Stomach (tissue), 19 donors: ENCODE measurements around the gene NHLRC1. TPM values are rescaled to one million over a fixed set of nuclear protein-coding genes. Genes with fewer than 3 reads are reported as not detected.

ENCODE experiments used
- DNase-seq, 2 donors: peaks; one replicate each; pipeline versions ENCODE4 v3.0.0 to v3.0.0-alpha.2; 2013 to 2019
- H3K27ac ChIP-seq, 5 donors: fragments of 200-600 bp in 4 of 5; sonication (generic) in 4 of 5; one replicate each; pipeline ENCODE4 v1.5.1; 2013 to 2019; ENCODE audit warnings: mild to moderate bottlenecking in 1 of 5, moderate library complexity in 1 of 5
- H3K27me3 ChIP-seq, 3 donors: fragments of 200-600 bp; sonication (generic); one replicate each; pipeline ENCODE4 v1.5.1; 2017 to 2019; ENCODE audit warnings: mixed run types in 1 of 3
- H3K36me3 ChIP-seq, 4 donors: fragments of 200-600 bp; sonication (generic); 1 replicate in 3 of 4; 2 replicates in 1 of 4; pipeline ENCODE4 v1.5.1; 2016 to 2019
- H3K4me1 ChIP-seq, 4 donors: fragments of 200-600 bp; sonication (generic); one replicate each; pipeline ENCODE4 v1.5.1; 2016 to 2019
- H3K4me3 ChIP-seq, 4 donors: fragments of 200-600 bp; sonication (generic) in 3 of 4; one replicate each; pipeline ENCODE4 v1.5.1; 2016 to 2019; ENCODE audit warnings: mild to moderate bottlenecking in 1 of 4
- H3K9me3 ChIP-seq, 4 donors: fragments of 200-600 bp; sonication (generic); one replicate each; pipeline ENCODE4 v1.5.1; 2016 to 2019
- EP300 ChIP-seq: sonication (generic); formaldehyde crosslinking; IDR thresholded peaks from one replicate; pipeline ENCODE4 v1.6.1; 2017; ENCODE audit warnings: antibody characterized with exemption
- POLR2A ChIP-seq, 4 donors: fragments of 450-650 bp; IDR thresholded peaks; one replicate each; pipeline ENCODE4 v1.6.1; 2016; ENCODE audit warnings: antibody characterized with exemption in 4 of 4, control low read depth in 2 of 4, mild to moderate bottlenecking in 1 of 4, moderate library complexity in 1 of 4
- POLR2AphosphoS5 ChIP-seq, 3 donors: sonication (generic); formaldehyde crosslinking; IDR thresholded peaks; one replicate each; pipeline ENCODE4 v1.6.1; 2016; ENCODE audit warnings: antibody characterized with exemption in 3 of 3
- WGBS, 5 donors: extraction: QIAGEN DNeasy Blood & Tissue Kit in 3 of 5; methylation state at CpG; one replicate each; pipeline versions ENCODE4 v1.1.5 to v1.1.7; 2013 to 2018; 5-methylcytosine and 5-hydroxymethylcytosine counted together
- intact Hi-C: fragments of 100-400 bp; cut with DNase I; formaldehyde crosslinking; loops from one replicate; pipeline ENCODE4 v1.15.1; 2023; ENCODE audit warnings: low total_unique reads
- long read RNA-seq, 10 donors: transcript quantifications; one replicate each; lab custom pipeline, GENCODE V29; 2026
- polyA plus RNA-seq, 3 donors: library from polyadenylated mRNA; stranded (reverse); fragments of 200-250 nt; gene quantifications; one replicate each; pipeline ENCODE4 v1.2.3, GENCODE V29; 2013
- total RNA-seq, 5 donors: library from RNA; depleted of rRNA; stranded (reverse); fragments of >200 nt; gene quantifications; one replicate each; pipeline versions ENCODE4 v1.1.0 to v1.2.3, GENCODE V29; 2014 to 2016
- TF ChIP-seq, protein P1 (sequence below), 7 experiments: fragments of 450-650 bp in 4 of 7; fragments of 200-600 bp in 3 of 7; sonication (generic) in 3 of 7; IDR thresholded peaks; one replicate each; pipeline ENCODE4 v1.5.1; 2016 to 2019; ENCODE audit warnings: antibody characterized with exemption in 7 of 7, control low read depth in 2 of 7, mild to moderate bottlenecking in 1 of 7
- donor health status: healthy with polysubstance abuse.
- donor health status: Bipolar disorder and iron deficiency.
- donor health status: healthy.

NHLRC1 gene
- total RNA-seq (1 to 10 TPM in 2 of 5 donors, not detected in 3; 1.1 to 1.8 TPM), polyA plus RNA-seq (1 to 10 TPM in 1 of 3 donors, under 1 TPM in 2; 0.50 to 1.4 (median 0.76) TPM)
- long read RNA-seq, donor 1, result 0 reads
- long read RNA-seq, donor 2, partial matches to known transcripts, result 0 of 4 reads
- long read RNA-seq, donor 2, other reads (novel, unspliced or antisense), result 0 of 4 reads
- long read RNA-seq, donor 3, partial matches to known transcripts, result 0 of 2 reads
- long read RNA-seq, donor 3, other reads (novel, unspliced or antisense), result 0 of 2 reads
- long read RNA-seq, donor 4, result 0 reads
- long read RNA-seq, donor 5, partial matches to known transcripts, result 0 of 1 reads
- long read RNA-seq, donor 5, other reads (novel, unspliced or antisense), result 0 of 1 reads
- long read RNA-seq, donor 6, transcript NHLRC1-201 (1 exons, 2,248 nt), result major isoform, 8 of 8 reads
- long read RNA-seq, donor 6, partial matches to known transcripts, result 0 of 8 reads
- long read RNA-seq, donor 6, other reads (novel, unspliced or antisense), result 0 of 8 reads
- long read RNA-seq, donor 7, result 0 reads
- long read RNA-seq, donor 8, partial matches to known transcripts, result 0 of 3 reads
- long read RNA-seq, donor 8, other reads (novel, unspliced or antisense), result 0 of 3 reads
- long read RNA-seq, donor 9, partial matches to known transcripts, result 0 of 3 reads
- long read RNA-seq, donor 9, other reads (novel, unspliced or antisense), result 0 of 3 reads
- long read RNA-seq, donor 10, partial matches to known transcripts, result 0 of 1 reads
- long read RNA-seq, donor 10, other reads (novel, unspliced or antisense), result 0 of 1 reads

DNA sequence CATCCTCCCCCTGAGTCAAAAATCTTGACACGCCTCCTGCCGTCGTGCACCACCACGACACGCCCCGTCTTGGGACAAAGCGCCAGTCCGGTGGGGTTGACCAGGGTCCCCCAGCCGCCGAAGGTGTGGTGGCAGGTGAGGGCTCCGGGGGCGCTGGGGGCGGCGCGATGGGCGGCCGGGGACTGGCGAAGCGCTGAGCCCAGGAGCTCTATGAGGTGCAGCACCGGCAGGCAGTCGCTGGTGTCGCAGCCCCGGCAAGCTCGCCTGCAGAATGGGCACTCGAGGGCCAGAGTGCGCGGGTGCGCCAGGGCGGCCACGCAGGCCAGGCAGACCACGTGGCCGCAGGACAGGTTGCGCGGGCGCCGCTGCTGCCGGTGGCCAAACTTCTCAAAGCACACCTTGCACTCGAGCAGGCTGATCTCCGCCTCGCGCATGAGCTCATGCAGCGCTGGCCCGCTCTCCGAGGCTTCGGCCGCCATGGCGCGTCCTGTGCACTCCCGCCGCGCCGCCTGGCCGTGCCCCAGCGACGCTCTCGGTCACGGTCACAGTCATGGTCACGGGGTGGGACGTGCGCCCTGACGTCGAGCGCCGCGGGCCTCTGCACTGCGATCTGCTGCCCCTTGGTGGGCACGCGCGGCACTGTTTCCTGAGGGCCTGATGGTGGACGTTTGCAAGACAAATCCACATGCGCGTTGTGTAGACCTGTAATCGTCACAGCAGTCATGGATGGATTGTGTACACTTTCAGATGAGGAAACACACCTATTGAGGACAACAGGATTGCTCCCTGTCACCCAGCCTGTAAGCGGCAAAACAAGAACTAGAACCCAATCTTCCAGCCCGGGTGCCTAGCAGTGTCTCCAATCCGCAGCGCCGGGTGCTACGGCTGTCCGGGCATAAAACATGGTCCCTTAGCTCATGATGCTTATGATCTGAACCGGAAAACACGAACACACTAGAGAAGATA lies at the start of gene NHLRC1:
NHLRC1 (minus strand) TSS at position 550 of the 966 bp plus-strand sequence; CDS start at position 479, 71 bp downstream.
- Histone ChIP-seq H3K4me1 (peaks cover 4 to 16% (median 10%) of the 10 kb centered on the region in 4 donors), H3K27me3 (no peaks in the 10 kb centered on the region), H3K4me3 (peak within 1 kb of the TSS; percentile 44 to 63 (median 52)), H3K36me3 (no peaks in the 10 kb centered on the region), H3K27ac (peak within 1 kb of the TSS in 4 of 5 donors; percentile 20 to 76 (median 40)), H3K9me3 (no peaks in the 10 kb centered on the region)
- DNase-seq, result peak; percentile 91 to 97
- TF ChIP-seq, protein P1, sequence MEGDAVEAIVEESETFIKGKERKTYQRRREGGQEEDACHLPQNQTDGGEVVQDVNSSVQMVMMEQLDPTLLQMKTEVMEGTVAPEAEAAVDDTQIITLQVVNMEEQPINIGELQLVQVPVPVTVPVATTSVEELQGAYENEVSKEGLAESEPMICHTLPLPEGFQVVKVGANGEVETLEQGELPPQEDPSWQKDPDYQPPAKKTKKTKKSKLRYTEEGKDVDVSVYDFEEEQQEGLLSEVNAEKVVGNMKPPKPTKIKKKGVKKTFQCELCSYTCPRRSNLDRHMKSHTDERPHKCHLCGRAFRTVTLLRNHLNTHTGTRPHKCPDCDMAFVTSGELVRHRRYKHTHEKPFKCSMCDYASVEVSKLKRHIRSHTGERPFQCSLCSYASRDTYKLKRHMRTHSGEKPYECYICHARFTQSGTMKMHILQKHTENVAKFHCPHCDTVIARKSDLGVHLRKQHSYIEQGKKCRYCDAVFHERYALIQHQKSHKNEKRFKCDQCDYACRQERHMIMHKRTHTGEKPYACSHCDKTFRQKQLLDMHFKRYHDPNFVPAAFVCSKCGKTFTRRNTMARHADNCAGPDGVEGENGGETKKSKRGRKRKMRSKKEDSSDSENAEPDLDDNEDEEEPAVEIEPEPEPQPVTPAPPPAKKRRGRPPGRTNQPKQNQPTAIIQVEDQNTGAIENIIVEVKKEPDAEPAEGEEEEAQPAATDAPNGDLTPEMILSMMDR (IDR thresholded peaks at IDR 0.05), result peak in 6 of 7 experiments; percentile 34 to 95 (median 90)
- no peak for TF ChIP-seq EP300
- TF ChIP-seq POLR2AphosphoS5 (IDR thresholded peaks at IDR 0.05), result peak; percentile 81 to 95 (median 82)
- no peak for TF ChIP-seq POLR2A (IDR thresholded peaks at IDR 0.05)
- WGBS, 5 donors, result 16 to 46% (median 22%) methylated on average over 21 to 82 of the region's 82 CpGs
- intact Hi-C loops, result loop anchor here (10.0 kb wide), 1 partner anchor 298 kb away; no protein-coding TSS in a partner anchor

DNA sequence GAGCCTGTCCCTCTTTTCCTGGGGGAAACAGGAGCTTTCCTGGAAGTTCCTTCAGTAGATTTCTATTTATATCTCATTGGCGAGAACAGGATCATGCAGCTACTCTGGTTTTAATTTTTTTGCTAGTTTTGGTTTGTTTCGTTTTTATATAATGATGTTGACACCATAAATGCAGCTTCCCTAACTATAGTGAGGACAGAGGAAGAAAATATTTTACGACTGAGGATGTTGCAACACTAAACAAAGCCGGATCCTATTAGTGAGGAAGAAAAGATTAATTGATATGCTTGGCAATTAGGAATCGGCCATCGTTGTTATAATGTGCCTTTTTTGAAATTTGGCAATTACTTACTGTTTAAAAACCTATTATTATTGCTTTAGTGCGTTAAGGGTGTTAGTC lies 49.4 kb upstream of the NHLRC1 start:
- no peaks in the 10 kb centered on the region for H3K4me1 ChIP-seq
- intact Hi-C loops, result no loop called here
- 81 to 90% (median 87%) methylated on average over 7 of the region's 7 CpGs for WGBS, 5 donors

DNA sequence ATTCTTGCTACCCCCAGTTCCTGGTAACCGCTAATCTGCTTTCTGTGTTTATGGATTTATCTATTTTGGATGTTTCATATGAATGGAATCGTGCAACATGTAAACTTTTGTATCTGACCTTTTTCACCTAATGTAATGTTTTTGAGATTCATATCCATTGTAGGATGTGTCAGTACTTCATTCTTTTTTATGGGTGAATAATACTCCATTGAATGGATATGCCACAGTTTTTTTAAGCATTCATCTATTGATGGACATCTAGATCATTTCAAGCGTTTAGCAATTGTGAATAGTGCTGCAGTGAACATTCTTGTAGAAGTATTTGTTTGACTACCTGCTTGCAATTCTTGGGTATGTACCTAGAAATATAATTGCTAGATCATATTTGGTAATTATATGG lies 45.8 kb upstream of the NHLRC1 start:
- intact Hi-C loops, result no loop called here
- 97 to 98% (median 98%) methylated on average over 3 of the region's 3 CpGs for WGBS, 5 donors
- TF ChIP-seq EP300 (no peak), POLR2A (IDR thresholded peaks at IDR 0.05) (no peak), POLR2AphosphoS5 (IDR thresholded peaks at IDR 0.05) (no peak)
- TF ChIP-seq, protein P1 (IDR thresholded peaks at IDR 0.05), result no peak
- peaks cover 0 to 6% (median 0%) of the 10 kb centered on the region in 4 donors for H3K9me3 ChIP-seq
- H3K27me3 ChIP-seq, result no peaks in the 10 kb centered on the region
- no peaks in the 10 kb centered on the region for H3K4me1 ChIP-seq
- peaks cover 16 to 96% (median 91%) of the 10 kb centered on the region in 4 donors for H3K36me3 ChIP-seq
- no peak overlapping the region for H3K27ac ChIP-seq
- H3K4me3 ChIP-seq, result no peak overlapping the region
- DNase-seq, result no peak

More for the DNA sequence above, 49.4 kb upstream of the NHLRC1 start:
- peaks cover 0 to 6% (median 0%) of the 10 kb centered on the region in 4 donors for H3K9me3 ChIP-seq
- H3K27me3 ChIP-seq, result no peaks in the 10 kb centered on the region
- DNase-seq, result no peak
- no peak for TF ChIP-seq POLR2A (IDR thresholded peaks at IDR 0.05)
- no peak for TF ChIP-seq EP300
- TF ChIP-seq POLR2AphosphoS5 (IDR thresholded peaks at IDR 0.05), result no peak
- TF ChIP-seq, protein P1 (IDR thresholded peaks at IDR 0.05), result no peak
- peak overlapping the region in 1 of 5 donors; percentile 39 for H3K27ac ChIP-seq
- no peak overlapping the region for H3K4me3 ChIP-seq
- H3K36me3 ChIP-seq, result peaks cover 18 to 90% (median 73%) of the 10 kb centered on the region in 4 donors
